CD4-positive, alpha-beta T cell treated with Interleukin-4 for 4 hours (primary cell): ENCODE results near the gene RBM4B.
A peak's percentile ranks its signal among the peaks of the same experiment; 100 is the strongest.

ENCODE experiments used
- DNase-seq: peaks from one replicate; pipeline ENCODE4 v3.0.0-alpha.2; 2020

Gene RBM4B

GRCh38 chr11:66638177-66639065, 39.3 kb downstream of the RBM4B start, which contains the start of gene RBM4:
TSS of gene RBM4 (plus strand) at chr11:66638703. CDS start at chr11:66639712, 1,009 bp downstream.
- peak; percentile 100 for DNase-seq

DNA sequence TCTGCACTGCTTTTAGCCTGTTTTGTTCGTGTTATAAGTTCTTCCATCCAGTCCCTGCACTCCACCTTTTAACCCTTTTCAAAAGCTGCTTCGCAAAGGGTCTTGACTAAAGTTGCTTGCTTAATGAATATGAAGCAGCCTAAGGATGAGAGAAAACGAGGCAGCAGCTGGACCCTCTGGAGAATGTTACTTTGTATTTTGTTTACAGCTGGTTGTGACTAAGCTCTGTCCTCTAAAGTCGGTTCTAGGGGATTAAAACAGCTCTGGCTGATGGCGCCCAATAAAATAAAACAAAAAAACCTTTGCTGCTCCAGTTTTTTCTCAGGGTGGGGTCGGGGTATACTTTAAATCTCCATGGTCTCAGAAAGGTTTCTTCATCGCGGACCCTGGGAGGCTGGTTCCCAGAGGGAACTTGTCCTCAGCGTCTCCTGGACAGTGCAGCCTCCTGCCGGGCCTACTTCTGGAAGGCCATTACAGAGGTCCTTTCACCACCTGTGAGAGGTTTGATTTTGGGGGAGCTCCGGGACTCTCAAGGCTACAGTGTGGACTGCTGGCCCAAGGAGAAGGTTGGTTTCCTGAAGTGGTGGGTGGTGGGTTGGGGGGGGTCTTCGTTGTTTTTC, 40.0 kb downstream of the RBM4B start:
- no peak for DNase-seq

DNA sequence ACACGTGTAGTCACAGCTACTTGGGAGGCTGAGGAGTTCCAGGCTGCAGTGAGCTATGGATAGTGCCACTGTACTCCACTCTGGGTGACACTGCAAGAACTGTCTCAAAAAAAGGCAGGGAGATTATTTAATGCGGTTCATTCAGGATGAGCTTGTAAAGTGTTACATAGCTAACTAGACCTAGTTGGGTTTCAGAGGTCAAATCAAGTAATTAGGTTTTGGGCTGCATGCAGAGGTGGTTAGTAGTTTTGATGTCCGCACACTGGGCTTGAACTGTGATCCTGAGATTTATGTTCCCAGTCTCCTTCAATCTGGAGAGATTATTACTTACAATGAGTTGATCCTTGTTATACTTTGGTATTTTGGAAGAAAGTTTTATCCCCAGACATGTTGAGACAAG, 41.3 kb downstream of the RBM4B start:
- DNase-seq = no peak

GRCh38 chr11:66632952-66633351, 44.7 kb downstream of the RBM4B start:
- DNase-seq = no peak

- no peak for DNase-seq
Observed at GRCh38 chr11:66631883-66632282, 45.8 kb downstream of the RBM4B start.

DNA sequence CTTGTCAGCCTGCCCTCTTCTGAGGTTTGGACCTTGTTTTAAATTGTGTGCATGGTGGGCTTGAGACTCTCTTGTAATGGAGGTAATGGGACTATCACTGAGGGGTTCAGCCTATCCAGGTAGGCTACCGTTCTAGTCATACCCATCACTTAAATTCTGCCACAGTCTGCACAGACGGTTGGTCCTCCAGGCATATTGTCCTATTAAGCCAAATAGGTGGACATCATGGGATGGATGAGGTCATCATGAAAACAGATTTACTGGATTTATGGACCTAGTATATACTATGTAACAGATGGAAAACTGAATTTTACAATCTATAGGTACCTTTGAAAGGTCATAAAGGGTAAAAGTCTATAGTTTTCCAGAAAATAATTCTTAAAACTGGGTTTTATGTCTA, 48.3 kb downstream of the RBM4B start:
- DNase-seq = no peak

- DNase-seq = no peak
Observed at GRCh38 chr11:66628061-66628603, 49.6 kb downstream of the RBM4B start.

DNA sequence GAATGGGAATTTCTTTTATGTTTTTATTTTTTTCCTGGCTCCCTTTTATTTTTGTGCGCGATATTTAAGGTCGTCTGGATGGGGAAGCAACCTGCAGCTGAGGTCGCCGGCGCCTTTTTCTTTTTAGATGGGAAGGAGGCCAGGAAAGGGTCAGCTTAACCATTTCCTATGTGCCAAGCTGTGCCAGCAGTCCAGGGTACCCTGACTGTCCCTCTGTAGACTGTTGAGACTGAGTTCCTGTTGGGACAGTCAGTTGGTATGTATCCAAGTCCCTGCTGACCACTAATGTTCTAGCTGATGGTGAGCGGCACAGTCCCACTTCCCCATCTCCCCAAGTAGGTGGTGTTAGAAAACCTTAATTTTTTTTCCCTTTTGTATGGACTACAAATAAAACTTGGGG, 50.8 kb downstream of the RBM4B start:
- no peak for DNase-seq

DNA sequence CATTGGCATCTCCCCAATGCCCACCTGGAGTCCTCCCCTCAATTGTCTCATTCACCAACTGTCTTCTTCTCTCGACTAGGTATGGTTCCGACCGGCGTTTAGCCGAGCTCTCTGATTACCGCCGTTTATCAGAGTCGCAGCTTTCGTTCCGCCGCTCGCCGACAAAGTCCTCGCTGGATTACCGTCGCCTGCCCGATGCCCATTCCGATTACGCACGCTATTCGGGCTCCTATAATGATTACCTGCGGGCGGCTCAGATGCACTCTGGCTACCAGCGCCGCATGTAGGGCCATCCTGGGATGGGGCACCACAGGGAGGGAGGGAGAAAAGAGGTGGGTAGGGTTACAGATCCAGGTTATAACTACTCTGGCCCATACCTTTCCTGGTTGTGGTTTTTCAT, 51.3 kb downstream of the RBM4B start:
- DNase-seq = no peak

DNA sequence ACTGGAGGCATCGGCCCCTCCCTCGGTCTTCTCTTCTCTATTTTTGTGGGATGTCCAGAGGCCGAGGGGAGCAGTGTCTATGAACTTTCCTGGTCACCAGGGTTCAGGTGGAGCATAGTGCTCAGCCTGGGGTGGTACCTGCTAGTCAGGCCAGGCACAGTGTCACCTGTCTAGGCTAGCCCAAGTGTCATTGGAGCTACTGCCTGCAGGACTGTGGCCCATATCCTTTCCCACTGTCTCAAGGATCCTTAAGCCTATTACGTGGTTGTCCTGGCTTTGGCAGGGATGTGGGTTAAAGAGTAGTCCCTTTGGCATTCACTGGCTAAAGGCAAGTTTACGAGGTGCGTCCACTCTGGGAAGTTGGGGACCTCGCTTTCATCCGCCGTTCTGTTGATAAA, 51.9 kb downstream of the RBM4B start:
- DNase-seq = no peak

DNA sequence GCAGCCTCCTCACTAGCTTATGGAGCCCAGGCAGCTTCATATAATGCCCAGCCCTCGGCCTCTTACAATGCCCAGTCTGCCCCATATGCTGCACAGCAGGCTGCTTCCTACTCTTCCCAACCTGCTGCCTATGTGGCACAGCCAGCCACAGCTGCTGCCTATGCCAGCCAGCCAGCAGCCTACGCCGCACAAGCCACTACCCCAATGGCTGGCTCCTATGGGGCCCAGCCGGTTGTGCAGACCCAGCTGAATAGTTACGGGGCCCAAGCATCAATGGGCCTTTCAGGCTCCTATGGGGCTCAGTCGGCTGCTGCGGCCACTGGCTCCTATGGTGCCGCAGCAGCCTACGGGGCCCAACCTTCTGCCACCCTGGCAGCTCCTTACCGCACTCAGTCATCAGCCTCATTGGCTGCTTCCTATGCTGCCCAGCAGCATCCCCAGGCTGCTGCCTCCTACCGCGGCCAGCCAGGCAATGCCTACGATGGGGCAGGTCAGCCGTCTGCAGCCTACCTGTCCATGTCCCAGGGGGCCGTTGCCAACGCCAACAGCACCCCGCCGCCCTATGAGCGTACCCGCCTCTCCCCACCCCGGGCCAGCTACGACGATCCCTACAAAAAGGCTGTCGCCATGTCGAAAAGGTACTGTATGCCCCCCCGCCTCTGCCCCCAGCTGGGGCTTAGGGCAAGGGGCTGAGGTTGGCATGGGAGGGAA, 52.5 kb downstream of the RBM4B start:
- DNase-seq = no peak

GRCh38 chr11:66624450-66624849, 53.2 kb downstream of the RBM4B start:
- DNase-seq = no peak

DNA sequence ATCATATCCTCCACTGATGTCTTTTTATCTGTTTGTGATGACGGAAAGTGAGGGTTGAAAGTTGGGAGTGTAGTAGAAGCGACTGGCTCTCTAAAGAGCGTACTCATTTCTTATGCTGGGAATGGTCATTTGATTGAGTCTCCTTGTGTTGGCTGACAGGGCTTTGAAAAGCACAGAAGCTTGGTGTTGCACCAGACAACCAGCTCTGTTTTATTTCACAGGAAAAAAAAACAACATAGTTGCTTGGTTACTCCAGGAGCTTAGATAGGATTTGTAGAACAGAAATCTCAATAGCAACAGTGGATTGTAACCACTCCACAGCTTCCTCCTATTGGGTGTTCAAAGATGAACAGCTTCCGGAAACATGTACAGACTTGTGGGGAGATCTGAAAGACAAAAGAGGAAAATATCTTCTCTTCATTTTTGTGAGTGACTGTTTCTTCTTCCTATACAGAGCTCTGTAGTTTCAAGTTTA, 58.6 kb downstream of the RBM4B start:
- DNase-seq = peak; percentile 91

DNA sequence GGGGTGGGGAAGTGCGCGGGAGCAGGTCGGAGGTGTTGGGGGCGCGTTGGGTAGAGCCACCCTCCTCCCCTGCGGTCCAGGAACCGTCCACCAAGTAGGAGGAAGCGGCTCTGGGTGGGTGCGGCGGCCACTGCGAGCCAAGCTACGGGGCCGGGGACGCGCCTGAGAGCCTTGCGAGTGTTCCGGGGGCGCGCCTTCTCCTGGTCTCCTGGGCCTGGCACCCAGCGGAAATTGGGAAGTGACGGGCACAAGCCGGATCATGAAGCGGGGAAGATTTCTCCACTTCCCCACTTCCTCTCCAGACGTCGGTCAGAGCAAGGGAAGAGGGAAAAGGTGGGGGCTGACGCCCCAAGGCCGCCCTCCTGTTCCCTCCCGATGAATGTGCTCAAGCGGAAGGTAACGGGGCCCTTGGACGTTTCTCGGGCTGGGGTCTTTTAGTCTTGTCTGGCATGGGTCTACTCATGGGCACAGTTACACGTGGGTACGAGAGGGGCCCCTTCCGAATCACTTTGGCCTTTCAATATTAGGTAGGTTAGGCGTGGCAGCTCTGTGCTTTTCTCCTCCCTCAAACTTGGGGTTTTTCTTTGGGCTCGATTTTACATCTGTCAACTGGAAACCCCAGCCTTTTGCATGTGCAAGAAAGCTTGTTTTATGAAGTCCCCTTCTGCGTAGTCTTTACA, 60.4 kb downstream of the RBM4B start:
- peak; percentile 53 for DNase-seq

GRCh38 chr11:66616379-66617154, 61.1 kb downstream of the RBM4B start, which contains the start of gene RBM14:
TSS of gene RBM14 (plus strand) at chr11:66616630. CDS start at chr11:66616721, 91 bp downstream.
- DNase-seq = peak; percentile 99
